T-cell (primary cell): ENCODE measurements around the gene OR6B3. TPM values are rescaled to one million over a fixed set of nuclear protein-coding genes. Genes with fewer than 3 reads are reported as not detected.

Source experiments
- ATAC-seq, 4 experiments: fragments of 200-7000 bp in 3 of 4; fragments of 150-1000 bp in 1 of 4; cut with Tn5 transposase; replicated peaks in 1 of 4; 1 replicate in 3 of 4; 2 replicates in 1 of 4; pipeline ENCODE4 v1.10.0; 2021; ENCODE audit warnings: moderate library complexity in 3 of 4, mild to moderate bottlenecking in 2 of 4, moderate number of reproducible peaks in 1 of 4
- CTCF ChIA-PET, 2 donors: fragments of 300-600 bp; sonication (Branson Sonifier 250); formaldehyde crosslinking; loops; one replicate each; lab custom pipeline; 2022; ENCODE audit warnings: antibody characterized with exemption in 2 of 2; lab: Charles Lee
- POLR2A ChIA-PET, 2 donors: fragments of 300-600 bp; sonication (Branson Sonifier 250); formaldehyde crosslinking; loops; one replicate each; lab custom pipeline; 2022; ENCODE audit warnings: antibody characterized with exemption in 2 of 2; lab: Charles Lee
- DNase-seq, 35 experiments: peaks; one replicate each; pipeline versions ENCODE4 v3.0.0 to v3.0.0-alpha.2; 2013 to 2023
- H3K27ac ChIP-seq: one replicate; pipeline ENCODE4 v1.5.1; 2013; ENCODE audit warnings: low read length
- H3K27me3 ChIP-seq, 2 experiments: replicated peaks in 1 of 2; 1 replicate in 1 of 2; 2 replicates in 1 of 2; pipeline versions ENCODE4 v1.6.1 to v1.7.0; 2013; ENCODE audit warnings: low read length in 1 of 2, mixed read lengths in 1 of 2; ENCODE audit not compliant: control insufficient read depth in 2 of 2, insufficient read depth in 2 of 2; ENCODE audit errors: extremely low read depth in 1 of 2
- H3K36me3 ChIP-seq, 2 donors: 1 replicate in 1 of 2; 2 replicates in 1 of 2; pipeline versions ENCODE4 v1.6.1 to v1.7.0; 2013; ENCODE audit warnings: low read length in 1 of 2; ENCODE audit not compliant: control insufficient read depth in 2 of 2, insufficient read depth in 1 of 2; ENCODE audit errors: extremely low read depth in 1 of 2
- H3K4me1 ChIP-seq, 2 experiments: 1 replicate in 1 of 2; 2 replicates in 1 of 2; pipeline versions ENCODE4 v1.6.1 to v1.7.0; 2013; ENCODE audit warnings: low read length in 2 of 2, mixed read lengths in 1 of 2; ENCODE audit not compliant: insufficient read depth in 2 of 2, control insufficient read depth in 1 of 2; ENCODE audit errors: extremely low read depth in 1 of 2
- H3K4me3 ChIP-seq, 2 donors: 1 replicate in 1 of 2; 2 replicates in 1 of 2; pipeline versions ENCODE4 v1.5.1 to v1.7.0; 2013; ENCODE audit warnings: mild to moderate bottlenecking in 2 of 2, low read length in 1 of 2, moderate library complexity in 1 of 2; ENCODE audit not compliant: control insufficient read depth in 1 of 2; ENCODE audit errors: extremely low read depth in 1 of 2
- H3K9me3 ChIP-seq: 2 replicates; pipeline ENCODE4 v1.7.0; 2013
- H3K27ac Mint-ChIP-seq, 2 donors: one replicate each; pipeline ENCODE4 v1.8.0; 2020 to 2021; ENCODE audit warnings: mild to moderate bottlenecking in 2 of 2, mixed read lengths in 2 of 2
- H3K27me3 Mint-ChIP-seq, 2 donors: one replicate each; pipeline ENCODE4 v1.8.0; 2021 to 2022; ENCODE audit warnings: mixed read lengths in 2 of 2
- H3K36me3 Mint-ChIP-seq: one replicate; pipeline ENCODE4 v1.8.0; 2021; ENCODE audit warnings: mixed read lengths
- H3K4me1 Mint-ChIP-seq, 3 donors: one replicate each; pipeline ENCODE4 v1.8.0; 2020 to 2022; ENCODE audit warnings: mixed read lengths in 3 of 3, mild to moderate bottlenecking in 1 of 3
- H3K4me3 Mint-ChIP-seq, 3 donors: one replicate each; pipeline ENCODE4 v1.8.0; 2020 to 2022; ENCODE audit warnings: mild to moderate bottlenecking in 3 of 3, mixed read lengths in 3 of 3, moderate library complexity in 3 of 3
- H3K9me3 Mint-ChIP-seq, 3 donors: one replicate each; pipeline ENCODE4 v1.8.0; 2020 to 2022; ENCODE audit warnings: mixed read lengths in 3 of 3
- WGBS: methylation state at CpG from one replicate; pipeline ENCODE4 v1.1.5; 2013; ENCODE audit warnings: missing lambda C conversion rate; ENCODE audit not compliant: insufficient coverage; 5-methylcytosine and 5-hydroxymethylcytosine counted together
- total RNA-seq, 35 experiments: library from RNA in 6 of 35; stranded (reverse) in 6 of 35; fragments of 120-200 nt in 1 of 35; gene quantifications; one replicate each; pipeline versions ENCODE4 v1.2.1 to v1.2.4 and lab custom pipeline; 2013 to 2026

Gene OR6B3
- total RNA-seq, 5 donors from 2014 or later (not counting 1 experiment from before 2014, with no cell fraction given) = not detected

- ATAC-seq = no peak
Measured at GRCh38 chr2:240077442-240077841, 24.1 kb upstream of the OR6B3 start.

GRCh38 chr2:240074545-240074944 lies 21.2 kb upstream of the OR6B3 start:
- WGBS = 50% methylated on average over 3 of the region's 5 CpGs
- DNase-seq (no peak), ATAC-seq (no peak)
- ChIA-PET POLR2A (no interaction called here), CTCF (interaction anchor here in 1 of 2 donors (0.7 kb wide), 1 partner anchor 769 kb away, joined by 5 read pairs; no protein-coding TSS in a partner anchor)
- peaks cover 14 to 31% of the 10 kb centered on the region in 2 donors for H3K27me3 Mint-ChIP-seq
- peaks cover 0 to 31% (median 24%) of the 10 kb centered on the region in 3 donors for H3K9me3 Mint-ChIP-seq
- peaks cover 0 to 13% of the 10 kb centered on the region in 2 experiments for H3K27me3 ChIP-seq
- no peaks in the 10 kb centered on the region for H3K36me3 ChIP-seq
- H3K27ac ChIP-seq = no peak overlapping the region
- no peaks in the 10 kb centered on the region for H3K4me1 ChIP-seq
- no peak overlapping the region for H3K4me3 Mint-ChIP-seq
- H3K27ac Mint-ChIP-seq = no peak overlapping the region
- H3K9me3 ChIP-seq = peaks cover 2% of the 10 kb centered on the region
- peaks cover 3% of the 10 kb centered on the region for H3K36me3 Mint-ChIP-seq
- H3K4me3 ChIP-seq = no peak overlapping the region
- H3K4me1 Mint-ChIP-seq = no peaks in the 10 kb centered on the region

More at GRCh38 chr2:240077442-240077841, 24.1 kb upstream of the OR6B3 start:
- ChIA-PET CTCF (no interaction called here), POLR2A (no interaction called here)
- Histone ChIP-seq H3K27me3 (peaks cover 0 to 17% of the 10 kb centered on the region in 2 experiments), H3K4me1 (no peaks in the 10 kb centered on the region), H3K27ac (no peak overlapping the region), H3K9me3 (peaks cover 2% of the 10 kb centered on the region), H3K4me3 (no peak overlapping the region), H3K36me3 (no peaks in the 10 kb centered on the region)
- no peak overlapping the region for H3K27ac Mint-ChIP-seq
- DNase-seq = no peak
- no peak overlapping the region for H3K4me3 Mint-ChIP-seq
- peaks cover 3% of the 10 kb centered on the region for H3K36me3 Mint-ChIP-seq
- H3K27me3 Mint-ChIP-seq = peaks cover 18 to 26% of the 10 kb centered on the region in 2 donors
- H3K9me3 Mint-ChIP-seq = peaks cover 0 to 34% (median 20%) of the 10 kb centered on the region in 3 donors
- no peaks in the 10 kb centered on the region for H3K4me1 Mint-ChIP-seq

- Mint-ChIP-seq H3K27ac (no peak overlapping the region), H3K27me3 (peaks cover 15 to 35% of the 10 kb centered on the region in 2 donors), H3K4me1 (no peaks in the 10 kb centered on the region), H3K4me3 (no peak overlapping the region), H3K36me3 (no peaks in the 10 kb centered on the region), H3K9me3 (peaks cover 3 to 17% (median 14%) of the 10 kb centered on the region in 3 donors)
- DNase-seq (no peak), ATAC-seq (no peak)
- Histone ChIP-seq H3K27me3 (peaks cover 0 to 12% of the 10 kb centered on the region in 2 experiments), H3K9me3 (no peaks in the 10 kb centered on the region), H3K4me1 (no peaks in the 10 kb centered on the region), H3K4me3 (no peak overlapping the region), H3K36me3 (no peaks in the 10 kb centered on the region), H3K27ac (no peak overlapping the region)
- WGBS = no CpG with 5 or more reads among the region's 3 CpGs
- CTCF ChIA-PET = interaction anchor here in 1 of 2 donors (0.7 kb wide), 1 partner anchor 953 kb away, joined by 5 read pairs; no protein-coding TSS in a partner anchor
- POLR2A ChIA-PET = no interaction called here
Measured at GRCh38 chr2:240070907-240071306, 17.6 kb upstream of the OR6B3 start.

- no peaks in the 10 kb centered on the region for H3K36me3 ChIP-seq
- Mint-ChIP-seq H3K4me3 (no peak overlapping the region), H3K27me3 (peaks cover 19 to 36% of the 10 kb centered on the region in 2 donors), H3K9me3 (peaks cover 3 to 14% (median 14%) of the 10 kb centered on the region in 3 donors), H3K4me1 (no peaks in the 10 kb centered on the region), H3K36me3 (no peaks in the 10 kb centered on the region), H3K27ac (no peak overlapping the region)
- no peaks in the 10 kb centered on the region for H3K9me3 ChIP-seq
- ChIA-PET CTCF (no interaction called here), POLR2A (no interaction called here)
- ATAC-seq (no peak), DNase-seq (no peak)
- H3K4me3 ChIP-seq = no peak overlapping the region
- WGBS = 92% methylated on average over 1 of the region's 1 CpG
- H3K27me3 ChIP-seq = peaks cover 1 to 10% of the 10 kb centered on the region in 2 experiments
- no peaks in the 10 kb centered on the region for H3K4me1 ChIP-seq
- H3K27ac ChIP-seq = no peak overlapping the region
Measured at GRCh38 chr2:240069829-240070228, 16.5 kb upstream of the OR6B3 start.

DNA sequence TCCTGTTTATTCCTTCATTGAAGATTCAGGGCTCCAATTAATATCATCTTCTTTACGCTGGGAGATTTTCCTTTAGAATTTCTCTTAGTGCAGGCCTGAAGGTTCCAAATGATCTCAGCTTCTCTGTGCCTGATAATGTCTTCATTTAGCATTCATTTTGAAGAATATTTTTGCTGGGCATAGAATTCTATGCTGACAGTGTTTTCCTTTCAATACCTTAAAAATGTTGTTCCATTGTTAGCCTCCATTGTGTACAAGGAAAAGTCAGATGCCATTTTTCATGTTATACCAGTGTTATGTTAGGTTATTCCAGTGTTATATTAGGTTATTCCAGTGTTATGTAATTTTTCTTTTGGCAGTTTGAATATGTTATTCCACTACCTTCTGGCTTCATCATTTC lies 14.9 kb upstream of the OR6B3 start:
- CTCF ChIA-PET = no interaction called here
- Mint-ChIP-seq H3K9me3 (peaks cover 3 to 14% (median 14%) of the 10 kb centered on the region in 3 donors), H3K27me3 (peaks cover 16 to 28% of the 10 kb centered on the region in 2 donors), H3K4me1 (no peaks in the 10 kb centered on the region), H3K36me3 (no peaks in the 10 kb centered on the region), H3K4me3 (no peak overlapping the region), H3K27ac (no peak overlapping the region)
- ATAC-seq (no peak), DNase-seq (no peak)
- Histone ChIP-seq H3K4me1 (no peaks in the 10 kb centered on the region), H3K27me3 (peaks cover 2 to 4% of the 10 kb centered on the region in 2 experiments), H3K4me3 (no peak overlapping the region), H3K36me3 (no peaks in the 10 kb centered on the region), H3K27ac (no peak overlapping the region), H3K9me3 (no peaks in the 10 kb centered on the region)
- POLR2A ChIA-PET = no interaction called here
- 100% methylated on average over 1 of the region's 1 CpG for WGBS

DNA sequence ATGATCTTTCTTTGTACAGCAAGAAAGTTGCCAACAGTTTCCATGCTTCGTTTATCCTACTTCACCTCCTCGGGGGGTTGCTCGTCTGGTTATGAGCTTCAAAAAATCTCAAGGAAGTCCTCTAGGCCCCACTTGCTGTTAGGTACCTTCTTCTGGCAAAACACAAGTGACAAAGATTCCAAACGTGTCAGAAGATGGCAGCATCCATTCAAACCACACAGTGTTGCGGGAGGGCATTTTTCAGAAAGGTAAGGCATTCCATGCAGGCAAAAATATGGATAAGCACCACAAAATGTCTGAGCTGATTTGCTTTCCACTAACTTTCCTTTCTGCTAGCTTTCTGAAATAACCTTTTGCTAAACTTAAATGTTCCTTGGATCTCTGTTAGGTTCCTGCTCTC lies 13.2 kb upstream of the OR6B3 start:
- Histone ChIP-seq H3K4me1 (no peaks in the 10 kb centered on the region), H3K36me3 (no peaks in the 10 kb centered on the region), H3K27ac (no peak overlapping the region), H3K27me3 (peaks cover 2 to 7% of the 10 kb centered on the region in 2 experiments), H3K4me3 (no peak overlapping the region), H3K9me3 (no peaks in the 10 kb centered on the region)
- Mint-ChIP-seq H3K36me3 (no peaks in the 10 kb centered on the region), H3K27ac (no peak overlapping the region), H3K9me3 (peaks cover 3 to 14% (median 14%) of the 10 kb centered on the region in 3 donors), H3K27me3 (peaks cover 13 to 20% of the 10 kb centered on the region in 2 donors), H3K4me1 (no peaks in the 10 kb centered on the region), H3K4me3 (no peak overlapping the region)
- WGBS = 79% methylated on average over 4 of the region's 5 CpGs
- ATAC-seq (no peak), DNase-seq (no peak)
- CTCF ChIA-PET = interaction anchor here in 1 of 2 donors (1.4 kb wide), 1 partner anchor 77 kb away, joined by 4 read pairs; no protein-coding TSS in a partner anchor
- POLR2A ChIA-PET = no interaction called here
